Epithelial cell of esophagus (primary cell): Measurements from ENCODE around the gene L1CAM.

ENCODE experiments used
- DNase-seq: peaks from one replicate; pipeline ENCODE4 v3.0.0; 2010; ENCODE audit warnings: low read depth
- H3K4me3 ChIP-seq: 2 replicates; pipeline ENCODE4 v1.5.1; 2011; ENCODE audit warnings: mild to moderate bottlenecking, low read length, control low read depth
- CTCF ChIP-seq: IDR thresholded peaks from 2 replicates; pipeline ENCODE4 v1.5.1; 2011; ENCODE audit warnings: low read depth, mild to moderate bottlenecking, low read length, control low read depth, inconsistent platforms; ENCODE audit not compliant: insufficient read depth; ENCODE audit errors: missing control alignments

L1CAM gene

GRCh38 chrX:153828308-153828707, 57.7 kb downstream of the L1CAM start:
- no peak overlapping the region for H3K4me3 ChIP-seq
- no peak for DNase-seq
- no peak for TF ChIP-seq CTCF

- no peak for TF ChIP-seq CTCF
- no peak for DNase-seq
These were observed 58.1 kb downstream of the L1CAM start for GRCh38 chrX:153827903-153828302.

DNA sequence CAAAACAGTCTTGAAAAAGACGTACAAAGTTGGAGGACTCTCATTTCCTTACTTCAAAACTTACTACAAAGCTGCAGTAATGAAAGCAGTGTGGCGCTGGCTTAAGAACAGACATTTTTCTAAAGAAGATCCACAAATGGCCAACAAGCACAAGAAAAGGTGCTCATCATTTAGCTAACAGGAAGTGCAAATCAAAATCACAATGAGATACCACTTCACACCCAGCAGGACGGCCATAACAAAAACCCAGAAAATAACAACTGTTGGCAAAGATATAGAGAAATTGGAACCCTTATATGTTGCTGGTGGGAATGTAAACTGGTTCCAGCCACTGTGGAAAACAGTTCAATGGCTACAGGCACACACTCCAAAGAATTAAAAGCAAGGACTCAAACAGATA, 59.0 kb downstream of the L1CAM start:
- no peak for TF ChIP-seq CTCF
- no peak overlapping the region for H3K4me3 ChIP-seq
- no peak for DNase-seq

More at GRCh38 chrX:153827903-153828302, 58.1 kb downstream of the L1CAM start:
- no peak overlapping the region for H3K4me3 ChIP-seq

DNA sequence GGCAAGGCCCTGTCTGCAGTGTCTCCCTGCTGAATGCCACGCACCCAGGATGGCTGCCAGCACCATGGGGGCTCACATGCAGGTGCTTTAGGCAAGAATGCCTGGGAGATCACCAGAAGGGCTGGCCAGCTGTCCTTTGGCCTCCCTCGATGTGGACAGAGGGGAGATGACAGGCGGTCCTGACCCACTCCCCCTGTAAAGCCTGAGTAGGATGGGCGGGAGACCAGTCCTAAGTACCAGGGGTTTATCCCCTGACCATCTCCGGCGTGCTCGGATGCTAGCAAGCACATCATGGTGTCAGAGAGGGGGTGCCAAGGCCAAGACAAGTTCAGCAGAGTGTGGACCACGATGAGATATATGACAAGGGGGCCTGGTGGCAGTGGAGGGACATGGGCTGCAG, 60.9 kb downstream of the L1CAM start:
- TF ChIP-seq CTCF, result no peak
- DNase-seq, result no peak
- no peak overlapping the region for H3K4me3 ChIP-seq

DNA sequence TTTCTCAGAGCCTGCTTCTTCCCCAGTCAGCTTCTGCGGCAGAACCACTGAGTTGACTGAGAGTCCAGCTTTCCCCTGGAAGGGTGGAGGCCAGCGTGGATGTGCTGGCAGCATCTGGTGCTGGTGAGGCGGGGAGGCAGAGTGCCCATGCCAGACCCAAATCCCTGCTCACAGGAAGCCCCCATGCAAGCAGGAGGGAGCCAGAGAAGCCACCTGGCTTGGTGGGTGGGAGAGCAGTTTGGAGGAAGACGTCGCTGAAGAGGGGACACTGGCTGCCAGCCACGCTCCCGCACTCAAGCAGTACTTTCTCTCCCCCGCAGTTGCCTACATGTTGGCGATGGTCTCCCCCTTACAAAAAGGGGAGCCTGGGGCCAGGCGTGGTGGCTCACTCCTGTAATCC, 61.6 kb downstream of the L1CAM start:
- H3K4me3 ChIP-seq, result no peak overlapping the region
- TF ChIP-seq CTCF, result no peak
- no peak for DNase-seq

- H3K4me3 ChIP-seq, result no peak overlapping the region
- no peak for DNase-seq
- TF ChIP-seq CTCF, result no peak
These were observed 64.9 kb downstream of the L1CAM start for GRCh38 chrX:153821066-153821465.

DNA sequence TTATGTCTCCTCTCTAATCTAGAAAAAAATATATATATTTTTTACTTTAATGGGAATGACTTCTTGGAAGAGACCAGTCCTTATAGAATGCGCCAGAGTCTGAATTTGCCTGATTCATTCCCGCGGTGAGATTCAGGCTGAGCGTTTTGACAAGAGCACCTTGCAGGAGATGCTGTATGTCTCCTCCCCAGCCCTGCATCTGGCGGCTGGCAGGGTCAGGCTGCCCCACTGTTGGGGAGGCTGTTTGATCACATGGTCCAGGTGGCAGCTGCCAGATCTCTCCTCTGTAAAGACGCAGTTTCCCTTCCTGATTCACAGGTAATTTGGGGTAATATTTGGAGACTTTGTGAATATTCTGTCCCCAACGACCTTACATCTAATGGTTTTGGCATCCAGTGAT, 65.4 kb downstream of the L1CAM start:
- H3K4me3 ChIP-seq, result no peak overlapping the region
- TF ChIP-seq CTCF, result no peak
- DNase-seq, result no peak
